Stimulated activated CD4-positive, alpha-beta T cell treated with anti-CD3 and anti-CD28 coated beads, Interleukin-4, amount 100 ng/mL, for 24 hours (primary cell): Measurements from ENCODE around the gene DIO3.
"Not testable (repeated sequence)": the region's sequence is repeated elsewhere in the genome, so short reads cannot be mapped to it uniquely, and the experiment has no call there.

ENCODE experiments used
- DNase-seq: peaks from one replicate; pipeline ENCODE4 v3.0.0-alpha.2; 2020

Gene DIO3

GRCh38 chr14:101543814-101544213, 17.5 kb upstream of the DIO3 start:
- no peak for DNase-seq

GRCh38 chr14:101544550-101544949, 16.7 kb upstream of the DIO3 start:
- no peak for DNase-seq

- DNase-seq = no peak
Observed at GRCh38 chr14:101546706-101547105, 14.6 kb upstream of the DIO3 start.

GRCh38 chr14:101547107-101547738, 14.1 kb upstream of the DIO3 start:
- DNase-seq = no peak

GRCh38 chr14:101547961-101548669, 13.2 kb upstream of the DIO3 start:
- no peak for DNase-seq

- no peak for DNase-seq
Observed at GRCh38 chr14:101548710-101549109, 12.6 kb upstream of the DIO3 start.

- DNase-seq = no peak
Observed at GRCh38 chr14:101549154-101549553, 12.1 kb upstream of the DIO3 start.

- not testable (repeated sequence) for DNase-seq
Observed at GRCh38 chr14:101550202-101550912, 10.9 kb upstream of the DIO3 start.

GRCh38 chr14:101551729-101552595, 9.3 kb upstream of the DIO3 start:
- no peak for DNase-seq

- DNase-seq = no peak
Observed at GRCh38 chr14:101552786-101553231, 8.5 kb upstream of the DIO3 start.

GRCh38 chr14:101553393-101553792, 7.9 kb upstream of the DIO3 start:
- no peak for DNase-seq

GRCh38 chr14:101553931-101554330, 7.4 kb upstream of the DIO3 start:
- DNase-seq = no peak

GRCh38 chr14:101554991-101555668, 6.2 kb upstream of the DIO3 start:
- no peak for DNase-seq

GRCh38 chr14:101555669-101556043, 5.6 kb upstream of the DIO3 start:
- not testable (repeated sequence) for DNase-seq

GRCh38 chr14:101556131-101556530, 5.2 kb upstream of the DIO3 start:
- DNase-seq = no peak

- no peak for DNase-seq
Observed at GRCh38 chr14:101556566-101557320, 4.6 kb upstream of the DIO3 start.

- DNase-seq = no peak
Observed at GRCh38 chr14:101557321-101557695, 4.0 kb upstream of the DIO3 start.

GRCh38 chr14:101557811-101558738, 3.2 kb upstream of the DIO3 start:
- no peak for DNase-seq

GRCh38 chr14:101558739-101559240, 2.5 kb upstream of the DIO3 start:
- no peak for DNase-seq

- DNase-seq = no peak
Observed at GRCh38 chr14:101559250-101559623, 2.1 kb upstream of the DIO3 start.
